ENCODE measurements around the gene NRCAM. TPM values are rescaled to one million over a fixed set of nuclear protein-coding genes. Genes with fewer than 3 reads are reported as not detected.

The NRCAM gene
- total RNA-seq, 4 donors from 2014 or later, result 10.1 to 19.5 (median 13.0) TPM

DNA sequence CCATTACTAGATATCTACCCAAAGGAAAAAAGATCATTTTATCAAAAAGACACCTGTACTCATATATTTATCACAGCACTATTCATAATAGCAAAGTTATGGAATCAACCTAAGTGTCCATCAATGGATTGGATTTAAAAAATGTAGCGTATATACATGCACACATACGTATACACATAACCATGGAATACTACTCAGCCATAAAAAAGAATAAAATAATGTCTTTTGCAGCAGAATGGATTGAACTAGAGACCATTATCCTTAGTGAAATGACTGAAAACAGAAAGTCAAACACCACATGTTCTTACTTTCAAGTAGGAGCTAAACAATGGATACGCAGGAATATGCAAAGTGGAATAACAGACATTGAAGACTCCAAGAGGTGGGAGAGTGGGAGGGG, 168.4 kb downstream of the NRCAM start:
- H3K9me3 ChIP-seq, result no peaks in the 10 kb centered on the region
- H3K4me1 ChIP-seq, result peaks cover 0 to 3% of the 10 kb centered on the region in 2 donors
- no peak overlapping the region for H3K4me3 ChIP-seq (replicated peaks in 1 of 3)
- no peaks in the 10 kb centered on the region for H3K36me3 ChIP-seq
- no peak overlapping the region for H3K27ac ChIP-seq
- TF ChIP-seq CTCF (IDR thresholded peaks at IDR 0.05), result no peak
- TF ChIP-seq POLR2A (IDR thresholded peaks at IDR 0.05), result no peak
- intact Hi-C loops (cut with DNase I), result no loop called here
- 97 to 98% methylated on average over 3 of the region's 3 CpGs for WGBS, 2 donors
- no peaks in the 10 kb centered on the region for H3K27me3 ChIP-seq
- no peak for DNase-seq

- no peak for DNase-seq
- no peaks in the 10 kb centered on the region for H3K9me3 ChIP-seq
- TF ChIP-seq CTCF (IDR thresholded peaks at IDR 0.05) (no peak), POLR2A (IDR thresholded peaks at IDR 0.05) (no peak)
- H3K27ac ChIP-seq, result no peak overlapping the region
- H3K4me3 ChIP-seq (replicated peaks in 1 of 3), result no peak overlapping the region
- H3K4me1 ChIP-seq, result peaks cover 6% of the 10 kb centered on the region in 2 donors
- intact Hi-C loops (cut with DNase I), result no loop called here
- WGBS, 2 donors, result 83 to 85% methylated on average over 9 of the region's 9 CpGs
- H3K27me3 ChIP-seq, result no peaks in the 10 kb centered on the region
- H3K36me3 ChIP-seq, result no peaks in the 10 kb centered on the region
Measured at GRCh38 chr7:108286290-108286904, 169.8 kb downstream of the NRCAM start.

DNA sequence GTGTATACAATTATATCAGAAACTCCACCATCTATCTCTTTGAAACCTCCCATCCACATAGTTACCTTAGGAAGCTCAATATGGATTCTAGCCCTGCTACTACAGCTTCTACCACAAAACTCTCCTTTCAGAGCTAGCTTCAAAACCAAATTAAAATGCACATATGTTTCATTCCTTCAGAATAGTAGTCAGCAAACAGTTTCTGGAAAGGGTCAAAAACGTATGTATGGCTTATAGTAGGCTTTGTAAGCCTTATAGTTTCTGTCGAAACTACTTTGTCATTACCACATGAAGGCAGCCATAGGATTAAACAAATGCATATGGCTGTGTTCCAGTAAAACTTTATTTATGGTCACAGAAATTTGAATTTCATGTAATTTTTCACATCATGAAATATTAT, 170.5 kb downstream of the NRCAM start:
- H3K27me3 ChIP-seq, result no peaks in the 10 kb centered on the region
- no peak for TF ChIP-seq POLR2A (IDR thresholded peaks at IDR 0.05)
- no peaks in the 10 kb centered on the region for H3K9me3 ChIP-seq
- H3K4me3 ChIP-seq (replicated peaks in 1 of 3), result no peak overlapping the region
- 86 to 87% methylated on average over 2 of the region's 2 CpGs for WGBS, 2 donors
- intact Hi-C loops (cut with DNase I), result no loop called here
- peaks cover 6% of the 10 kb centered on the region in 2 donors for H3K4me1 ChIP-seq
- DNase-seq, result no peak
- no peak overlapping the region for H3K27ac ChIP-seq
- no peaks in the 10 kb centered on the region for H3K36me3 ChIP-seq

GRCh38 chr7:108285003-108285368, 171.2 kb downstream of the NRCAM start:
- Histone ChIP-seq H3K36me3 (no peaks in the 10 kb centered on the region), H3K27me3 (no peaks in the 10 kb centered on the region), H3K4me1 (peaks cover 6% of the 10 kb centered on the region in 2 donors), H3K9me3 (no peaks in the 10 kb centered on the region), H3K27ac (no peak overlapping the region), H3K4me3 (replicated peaks in 1 of 3) (no peak overlapping the region)
- 96 to 100% methylated on average over 2 of the region's 2 CpGs for WGBS, 2 donors
- DNase-seq, result no peak
- intact Hi-C loops (cut with DNase I), result no loop called here
- TF ChIP-seq POLR2A (IDR thresholded peaks at IDR 0.05) (no peak), CTCF (IDR thresholded peaks at IDR 0.05) (no peak)

DNA sequence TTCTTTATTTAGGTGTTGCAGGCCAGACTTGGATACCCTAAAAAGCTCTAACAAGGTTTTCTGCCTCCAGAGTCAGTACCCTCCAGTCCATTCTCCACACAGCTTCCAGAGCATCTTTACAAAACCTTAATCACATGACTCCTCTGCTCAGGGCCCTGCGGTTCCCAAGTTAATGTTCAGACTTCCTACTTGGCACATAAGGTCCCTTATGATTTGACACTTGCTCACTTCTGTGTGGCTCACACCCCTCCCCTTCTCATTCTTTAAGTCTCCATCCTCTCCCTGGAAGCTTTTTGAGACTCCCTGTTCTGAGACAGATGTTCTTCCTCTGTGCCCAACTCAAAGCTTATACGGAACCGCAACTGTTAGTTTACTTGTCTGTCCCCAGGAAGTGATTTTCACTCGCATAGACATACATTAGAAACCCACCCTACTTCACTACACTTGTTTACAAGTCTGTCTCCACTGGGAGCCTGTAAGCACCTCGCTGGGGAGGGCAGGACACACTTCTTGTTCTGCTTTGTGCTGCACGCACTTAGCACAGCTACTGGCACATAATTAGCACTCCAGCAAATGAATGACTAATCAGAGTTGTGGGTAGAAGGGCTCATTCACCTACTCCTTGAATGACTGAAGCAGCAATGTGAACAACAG, 171.8 kb downstream of the NRCAM start:
- no peak for TF ChIP-seq POLR2A (IDR thresholded peaks at IDR 0.05)
- TF ChIP-seq CTCF (IDR thresholded peaks at IDR 0.05), result no peak
- no peak for DNase-seq
- Histone ChIP-seq H3K4me3 (replicated peaks in 1 of 3) (no peak overlapping the region), H3K9me3 (no peaks in the 10 kb centered on the region), H3K36me3 (no peaks in the 10 kb centered on the region), H3K27ac (no peak overlapping the region), H3K27me3 (no peaks in the 10 kb centered on the region), H3K4me1 (peaks cover 6% of the 10 kb centered on the region in 2 donors)
- 86 to 91% methylated on average over 6 of the region's 6 CpGs for WGBS, 2 donors
- intact Hi-C loops (cut with DNase I), result no loop called here
